Prostate gland (tissue), 2 donors: Measurements from ENCODE around the gene SOX10. TPM values are rescaled to one million over a fixed set of nuclear protein-coding genes. Genes with fewer than 3 reads are reported as not detected.

Experiments
- DNase-seq: peaks from one replicate; pipeline ENCODE4 v3.0.0-alpha.2; 2019; ENCODE audit warnings: low spot score
- H3K27ac ChIP-seq, 2 donors: fragments of 200-600 bp; sonication (generic); 2 replicates each; pipeline ENCODE4 v1.5.1; 2017 to 2019
- H3K27me3 ChIP-seq: fragments of 200-600 bp; sonication (generic); replicated peaks from 2 replicates; pipeline ENCODE4 v1.5.1; 2019; ENCODE audit not compliant: insufficient read depth
- H3K36me3 ChIP-seq, 2 donors: fragments of 200-600 bp; sonication (generic); 1 replicate in 1 of 2; 2 replicates in 1 of 2; pipeline versions ENCODE4 v1.5.1 to v1.8.1; 2017 to 2019
- H3K4me1 ChIP-seq: fragments of 200-600 bp; sonication (generic); replicated peaks from 2 replicates; pipeline ENCODE4 v1.5.1; 2019
- H3K4me3 ChIP-seq, 2 donors: fragments of 200-600 bp; sonication (generic); 2 replicates each; pipeline ENCODE4 v1.5.1; 2017 to 2019
- H3K9me3 ChIP-seq: fragments of 200-600 bp; sonication (generic); 2 replicates; pipeline ENCODE4 v1.5.1; 2017
- CTCF ChIP-seq, 4 experiments: fragments of 200-600 bp in 2 of 4; fragments of 450-650 bp in 2 of 4; sonication (generic) in 2 of 4; IDR thresholded peaks; 1 replicate in 3 of 4; 2 replicates in 1 of 4; pipeline ENCODE4 v1.5.1; 2016 to 2019; ENCODE audit warnings: antibody characterized with exemption in 4 of 4, mild to moderate bottlenecking in 2 of 4, moderate library complexity in 2 of 4
- POLR2A ChIP-seq: fragments of 450-650 bp; IDR thresholded peaks from one replicate; pipeline ENCODE4 v1.6.1; 2016; ENCODE audit warnings: antibody characterized with exemption, mild to moderate bottlenecking
- POLR2AphosphoS5 ChIP-seq: sonication (generic); formaldehyde crosslinking; IDR thresholded peaks from one replicate; pipeline ENCODE4 v1.6.1; 2017; ENCODE audit warnings: antibody characterized with exemption
- WGBS: methylation state at CpG from one replicate; pipeline ENCODE4 v1.1.5; 2018; 5-methylcytosine and 5-hydroxymethylcytosine counted together
- intact Hi-C: fragments of 100-400 bp; cut with DNase I; formaldehyde crosslinking; loops from one replicate; pipeline ENCODE4 v1.14.2; 2022
- total RNA-seq, 2 donors: library from RNA; depleted of rRNA; stranded (reverse); fragments of >200 nt; gene quantifications; one replicate each; pipeline ENCODE4 v1.1.0, GENCODE V29; 2016

SOX10 gene
- total RNA-seq, 2 donors from 2014 or later: 3.3 to 8.1 TPM

- WGBS: 80% methylated on average over 9 of the region's 9 CpGs
- peaks cover 4% of the 10 kb centered on the region for H3K4me1 ChIP-seq
- intact Hi-C loops: no loop called here
- H3K36me3 ChIP-seq: no peaks in the 10 kb centered on the region
- no peaks in the 10 kb centered on the region for H3K27me3 ChIP-seq
- no peak for TF ChIP-seq CTCF (IDR thresholded peaks at IDR 0.05)
- no peak for TF ChIP-seq POLR2AphosphoS5
- no peak for TF ChIP-seq POLR2A
- H3K9me3 ChIP-seq: no peaks in the 10 kb centered on the region
- DNase-seq: no peak
- H3K27ac ChIP-seq: no peak overlapping the region
- no peak overlapping the region for H3K4me3 ChIP-seq
Observed at GRCh38 chr22:38027487-38027886, 43.1 kb upstream of the SOX10 start.

GRCh38 chr22:38026130-38027111, 42.1 kb upstream of the SOX10 start:
- WGBS: 61% methylated on average over 22 of the region's 22 CpGs
- H3K27me3 ChIP-seq: no peaks in the 10 kb centered on the region

GRCh38 chr22:38025514-38025913, 41.2 kb upstream of the SOX10 start:
- Histone ChIP-seq H3K36me3 (no peaks in the 10 kb centered on the region), H3K4me1 (peaks cover 4% of the 10 kb centered on the region), H3K9me3 (no peaks in the 10 kb centered on the region), H3K4me3 (no peak overlapping the region), H3K27me3 (no peaks in the 10 kb centered on the region), H3K27ac (no peak overlapping the region)
- TF ChIP-seq POLR2AphosphoS5 (no peak), POLR2A (no peak), CTCF (IDR thresholded peaks at IDR 0.05) (no peak)
- no peak for DNase-seq
- intact Hi-C loops: no loop called here
- 93% methylated on average over 8 of the region's 8 CpGs for WGBS

More at GRCh38 chr22:38026130-38027111, 42.1 kb upstream of the SOX10 start:
- Histone ChIP-seq H3K4me3 (no peak overlapping the region), H3K27ac (no peak overlapping the region), H3K9me3 (no peaks in the 10 kb centered on the region), H3K4me1 (peaks cover 4% of the 10 kb centered on the region), H3K36me3 (no peaks in the 10 kb centered on the region)
- no peak for DNase-seq
- no peak for TF ChIP-seq POLR2A
- no peak for TF ChIP-seq POLR2AphosphoS5
- no peak for TF ChIP-seq CTCF (IDR thresholded peaks at IDR 0.05)
- intact Hi-C loops: no loop called here

GRCh38 chr22:38023045-38023444, 38.7 kb upstream of the SOX10 start:
- no peak overlapping the region for H3K27ac ChIP-seq
- DNase-seq: no peak
- no peaks in the 10 kb centered on the region for H3K4me1 ChIP-seq
- intact Hi-C loops: no loop called here
- WGBS: 81% methylated on average over 6 of the region's 6 CpGs
- no peak overlapping the region for H3K4me3 ChIP-seq
- H3K27me3 ChIP-seq: no peaks in the 10 kb centered on the region
- TF ChIP-seq POLR2A (no peak), CTCF (IDR thresholded peaks at IDR 0.05) (no peak)
- H3K36me3 ChIP-seq: no peaks in the 10 kb centered on the region
- no peaks in the 10 kb centered on the region for H3K9me3 ChIP-seq

GRCh38 chr22:38021206-38021605, 36.9 kb upstream of the SOX10 start:
- Histone ChIP-seq H3K27me3 (no peaks in the 10 kb centered on the region), H3K4me3 (no peak overlapping the region), H3K36me3 (no peaks in the 10 kb centered on the region), H3K9me3 (no peaks in the 10 kb centered on the region), H3K4me1 (peaks cover 12% of the 10 kb centered on the region), H3K27ac (no peak overlapping the region)
- intact Hi-C loops: no loop called here
- WGBS: 95% methylated on average over 6 of the region's 6 CpGs
- TF ChIP-seq POLR2A: no peak
- no peak for TF ChIP-seq CTCF (IDR thresholded peaks at IDR 0.05)
- no peak for TF ChIP-seq POLR2AphosphoS5
- no peak for DNase-seq
